Measurements from ENCODE around the gene ZMYND8. TPM values are rescaled to one million over a fixed set of nuclear protein-coding genes. Genes with fewer than 3 reads are reported as not detected.
A peak's percentile ranks its signal among the peaks of the same experiment; 100 is the strongest.

ZMYND8 gene
- total and polyA plus RNA-seq, 10 of the 15 experiments (the other 5 are each of a cell fraction or from before 2014, with no cell fraction given), result 12.9 to 54.8 (median 23.1) TPM

DNA sequence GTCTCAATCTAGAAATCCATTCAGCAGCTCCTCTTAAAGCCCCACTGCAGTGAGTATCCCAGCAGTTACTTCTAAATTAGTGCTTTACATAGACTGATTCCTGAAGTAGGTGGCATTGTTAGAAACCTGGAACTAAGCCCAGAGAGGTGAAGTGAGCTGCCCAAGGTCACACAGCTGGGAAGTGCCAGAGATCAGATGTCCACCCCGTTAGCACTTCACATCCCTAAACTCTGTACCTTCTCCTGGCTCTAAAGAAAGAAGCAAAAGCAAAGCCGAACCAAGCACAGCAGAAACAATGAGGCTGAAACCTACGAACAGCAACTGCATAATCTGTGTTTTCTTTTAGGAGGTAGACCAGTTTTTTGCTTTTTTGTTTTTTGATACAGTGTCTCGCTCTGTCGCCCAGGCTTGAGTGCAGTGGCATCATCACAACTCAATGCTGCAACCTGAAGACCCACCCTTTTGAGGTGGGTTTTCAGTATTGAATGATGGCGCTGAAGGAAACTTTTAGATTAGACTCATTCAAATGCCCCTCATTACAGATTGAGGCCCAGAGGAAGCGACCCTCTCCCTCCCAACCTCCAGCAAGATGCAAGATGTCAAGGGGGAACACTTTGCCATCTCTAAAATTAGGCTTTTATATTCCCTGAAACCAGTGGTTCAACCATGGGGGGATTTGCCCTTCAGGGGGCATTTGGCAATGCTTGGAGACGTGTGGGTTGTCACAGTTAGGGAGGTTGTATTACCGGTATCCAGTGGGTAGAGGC lies 3.2 kb upstream of the ZMYND8 start:
- in situ Hi-C loops (cut with MboI), result no loop called here
- peak overlapping the region; percentile 98 for H2AFZ ChIP-seq (ENCODE audit: control insufficient read depth, low read depth, low read length)
- CTCF ChIA-PET, result interaction anchor here (0.7 to 13.0 kb wide), 11 partner anchors 10 to 263 kb away, joined by 3 to 129 read pairs (median 3); no protein-coding TSS in a partner anchor
- BruUV-seq (replicated peaks), result no TSS peak
- intact Hi-C loops (cut with micrococcal nuclease; ENCODE audit: unreplicated experiment), result no loop called here
- H3K4me3 ChIP-seq, result no peak overlapping the region
- no peaks in the 10 kb centered on the region for H4K20me1 ChIP-seq (ENCODE audit: control insufficient read depth, insufficient read depth)
- peaks cover 27% of the 10 kb centered on the region for H3K79me2 ChIP-seq (ENCODE audit: control insufficient read depth, insufficient read depth, low read length)
- no peaks in the 10 kb centered on the region for H3K27me3 ChIP-seq (replicated peaks in 1 of 2; ENCODE audit: control insufficient read depth in 2 of 2, insufficient read depth in 2 of 2, low read length in 1 of 2)
- RAD21 ChIA-PET (ENCODE audit: unreplicated experiment), result interaction anchor here (0.8 to 13.0 kb wide), 10 partner anchors 9 to 97 kb away, joined by 3 to 123 read pairs (median 7); no protein-coding TSS in a partner anchor
- no peak for FAIRE-seq
- peaks cover 43% of the 10 kb centered on the region for H3K4me1 ChIP-seq (ENCODE audit: control insufficient read depth, insufficient read depth, low read length)
- no peaks in the 10 kb centered on the region for H3K9me3 ChIP-seq (replicated peaks; ENCODE audit: control insufficient read depth, insufficient read depth, low read length)
- WGBS (ENCODE audit: insufficient coverage, insufficient replicate concordance, low lambda C conversion rate, missing lambda C conversion rate), result 48% methylated on average over 9 of the region's 9 CpGs
- H3K4me2 ChIP-seq (ENCODE audit: control insufficient read depth, insufficient read depth), result peak overlapping the region; percentile 83
- H3K27ac ChIP-seq (ENCODE audit: control insufficient read depth, insufficient read depth), result peak overlapping the region; percentile 79
- ATAC-seq, result no peak
- no peaks in the 10 kb centered on the region for H3K36me3 ChIP-seq (ENCODE audit: control insufficient read depth in 2 of 2, insufficient read depth in 2 of 2, low read length in 1 of 2)
- no peak for DNase-seq (ENCODE audit: low read depth, low spot score)
- SMC1A ChIA-PET (ENCODE audit: uncharacterized antibody, unreplicated experiment), result interaction anchor here (0.6 to 4.5 kb wide), 9 partner anchors 10 to 154 kb away, joined by 3 to 51 read pairs (median 4); no protein-coding TSS in a partner anchor
- peak overlapping the region; percentile 68 for H3K9ac ChIP-seq (ENCODE audit: control insufficient read depth, insufficient read depth, low read length)
- POLR2A ChIA-PET, result interaction anchor here (0.5 to 5.7 kb wide), 11 partner anchors 12 to 203 kb away, joined by 3 to 50 read pairs (median 3); no protein-coding TSS in a partner anchor
- TF ChIP-seq RAD51 (IDR thresholded peaks at IDR 0.05) (no peak), NR2F1 (conservative IDR thresholded peaks at IDR 0.05) (no peak), RB1 (IDR thresholded peaks at IDR 0.05; ENCODE audit: borderline replicate concordance) (no peak), NFXL1 (IDR thresholded peaks at IDR 0.05; ENCODE audit: borderline replicate concordance) (peak; percentile 78; the same call in 1 of the 2 replicates), RAD21 (IDR thresholded peaks at IDR 0.05; ENCODE audit: insufficient read depth, low read depth, low read length) (no peak), NFIC (IDR thresholded peaks at IDR 0.05; ENCODE audit: low read depth, low read length) (no peak), ETV6 (conservative IDR thresholded peaks at IDR 0.05 in 1 of 2, IDR thresholded peaks at IDR 0.05 in 1 of 2; ENCODE audit: borderline replicate concordance in 1 of 2, low read depth in 1 of 2) (peak in 1 of 2 experiments; percentile 3; a peak in 1 of 4 replicates), CHD4 (IDR thresholded peaks at IDR 0.05) (no peak), NRF1 (conservative IDR thresholded peaks at IDR 0.05; ENCODE audit: low read depth, low read length) (no peak), SRF (IDR thresholded peaks at IDR 0.05; ENCODE audit: low read depth in 2 of 2, low read length in 2 of 2) (no peak), CHD2 (IDR thresholded peaks at IDR 0.05; ENCODE audit: borderline replicate concordance, low read depth, low read length) (no peak), YBX1 (IDR thresholded peaks at IDR 0.05) (no peak), JUNB (IDR thresholded peaks at IDR 0.05) (no peak), EZH2 (IDR thresholded peaks at IDR 0.05; ENCODE audit: borderline replicate concordance, control insufficient read depth, low read depth, low read length) (no peak), SMARCA5 (IDR thresholded peaks at IDR 0.05) (0 out of 2 replicates have a peak, but pooled peaks have one; percentile 36), HDGF (IDR thresholded peaks at IDR 0.05) (no peak)
- TF ChIP-seq, protein P1, sequence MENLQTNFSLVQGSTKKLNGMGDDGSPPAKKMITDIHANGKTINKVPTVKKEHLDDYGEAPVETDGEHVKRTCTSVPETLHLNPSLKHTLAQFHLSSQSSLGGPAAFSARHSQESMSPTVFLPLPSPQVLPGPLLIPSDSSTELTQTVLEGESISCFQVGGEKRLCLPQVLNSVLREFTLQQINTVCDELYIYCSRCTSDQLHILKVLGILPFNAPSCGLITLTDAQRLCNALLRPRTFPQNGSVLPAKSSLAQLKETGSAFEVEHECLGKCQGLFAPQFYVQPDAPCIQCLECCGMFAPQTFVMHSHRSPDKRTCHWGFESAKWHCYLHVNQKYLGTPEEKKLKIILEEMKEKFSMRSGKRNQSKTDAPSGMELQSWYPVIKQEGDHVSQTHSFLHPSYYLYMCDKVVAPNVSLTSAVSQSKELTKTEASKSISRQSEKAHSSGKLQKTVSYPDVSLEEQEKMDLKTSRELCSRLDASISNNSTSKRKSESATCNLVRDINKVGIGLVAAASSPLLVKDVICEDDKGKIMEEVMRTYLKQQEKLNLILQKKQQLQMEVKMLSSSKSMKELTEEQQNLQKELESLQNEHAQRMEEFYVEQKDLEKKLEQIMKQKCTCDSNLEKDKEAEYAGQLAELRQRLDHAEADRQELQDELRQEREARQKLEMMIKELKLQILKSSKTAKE (IDR thresholded peaks at IDR 0.05; ENCODE audit: low read depth, poor library complexity, severe bottlenecking), result no peak
- TF ChIP-seq, protein P2, sequence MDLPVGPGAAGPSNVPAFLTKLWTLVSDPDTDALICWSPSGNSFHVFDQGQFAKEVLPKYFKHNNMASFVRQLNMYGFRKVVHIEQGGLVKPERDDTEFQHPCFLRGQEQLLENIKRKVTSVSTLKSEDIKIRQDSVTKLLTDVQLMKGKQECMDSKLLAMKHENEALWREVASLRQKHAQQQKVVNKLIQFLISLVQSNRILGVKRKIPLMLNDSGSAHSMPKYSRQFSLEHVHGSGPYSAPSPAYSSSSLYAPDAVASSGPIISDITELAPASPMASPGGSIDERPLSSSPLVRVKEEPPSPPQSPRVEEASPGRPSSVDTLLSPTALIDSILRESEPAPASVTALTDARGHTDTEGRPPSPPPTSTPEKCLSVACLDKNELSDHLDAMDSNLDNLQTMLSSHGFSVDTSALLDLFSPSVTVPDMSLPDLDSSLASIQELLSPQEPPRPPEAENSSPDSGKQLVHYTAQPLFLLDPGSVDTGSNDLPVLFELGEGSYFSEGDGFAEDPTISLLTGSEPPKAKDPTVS (IDR thresholded peaks at IDR 0.05; ENCODE audit: low read depth, low read length), result no peak
- TF ChIP-seq, protein P3, sequence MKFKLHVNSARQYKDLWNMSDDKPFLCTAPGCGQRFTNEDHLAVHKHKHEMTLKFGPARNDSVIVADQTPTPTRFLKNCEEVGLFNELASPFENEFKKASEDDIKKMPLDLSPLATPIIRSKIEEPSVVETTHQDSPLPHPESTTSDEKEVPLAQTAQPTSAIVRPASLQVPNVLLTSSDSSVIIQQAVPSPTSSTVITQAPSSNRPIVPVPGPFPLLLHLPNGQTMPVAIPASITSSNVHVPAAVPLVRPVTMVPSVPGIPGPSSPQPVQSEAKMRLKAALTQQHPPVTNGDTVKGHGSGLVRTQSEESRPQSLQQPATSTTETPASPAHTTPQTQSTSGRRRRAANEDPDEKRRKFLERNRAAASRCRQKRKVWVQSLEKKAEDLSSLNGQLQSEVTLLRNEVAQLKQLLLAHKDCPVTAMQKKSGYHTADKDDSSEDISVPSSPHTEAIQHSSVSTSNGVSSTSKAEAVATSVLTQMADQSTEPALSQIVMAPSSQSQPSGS (IDR thresholded peaks at IDR 0.05; ENCODE audit: low read length), result no peak

Measured in GM12878 (cell line).